HepG2 (cell line): ENCODE data around the gene LRRC39. TPM values are rescaled to one million over a fixed set of nuclear protein-coding genes. Genes with fewer than 3 reads are reported as not detected.
A peak's percentile ranks its signal among the peaks of the same experiment; 100 is the strongest.

Experiments used
- AKNA ChIP-seq: sonication (generic); formaldehyde crosslinking; IDR thresholded peaks from 2 replicates; pipeline ENCODE4 v1.4.0; 2020; ENCODE audit warnings: missing genetic modification reagents, borderline replicate concordance
- ATF7-NPFF ChIP-seq: sonication (generic); formaldehyde crosslinking; IDR thresholded peaks from 2 replicates; pipeline ENCODE4 v1.8.1; 2023; ENCODE audit warnings: mild to moderate bottlenecking, low read depth, missing genetic modification reagents, moderate library complexity
- CREM ChIP-seq, 2 experiments: sonication (generic) in 1 of 2; formaldehyde crosslinking in 1 of 2; IDR thresholded peaks; 2 replicates each; pipeline versions ENCODE4 v1.4.0 to v1.6.1; 2016 to 2020; ENCODE audit warnings: antibody characterized with exemption in 1 of 2, mild to moderate bottlenecking in 1 of 2, missing genetic modification reagents in 1 of 2
- ELF1 ChIP-seq: sonication (generic); formaldehyde crosslinking; IDR thresholded peaks from 2 replicates; pipeline ENCODE4 v1.4.0; 2020; ENCODE audit warnings: missing genetic modification reagents
- FOXJ3 ChIP-seq: sonication (generic); formaldehyde crosslinking; IDR thresholded peaks from 2 replicates; pipeline ENCODE4 v1.4.0; 2020; ENCODE audit warnings: missing genetic modification reagents, mild to moderate bottlenecking, borderline replicate concordance
- HIC2 ChIP-seq: sonication (generic); formaldehyde crosslinking; IDR thresholded peaks from 2 replicates; pipeline ENCODE4 v1.9.0; 2022; ENCODE audit warnings: low read depth, missing genetic modification reagents
- MAX ChIP-seq: IDR thresholded peaks from 2 replicates; pipeline ENCODE4 v1.6.1; 2012; ENCODE audit warnings: inconsistent platforms
- SOX6 ChIP-seq, 2 experiments: fragments of 450-650 bp in 1 of 2; sonication (generic) in 1 of 2; formaldehyde crosslinking in 1 of 2; IDR thresholded peaks; 2 replicates each; pipeline versions ENCODE4 v1.4.0 to v1.6.1; 2017 to 2020; ENCODE audit warnings: antibody characterized with exemption in 1 of 2, mild to moderate bottlenecking in 1 of 2, missing genetic modification reagents in 1 of 2
- ZNF136 ChIP-seq: sonication (generic); formaldehyde crosslinking; IDR thresholded peaks from 2 replicates; pipeline ENCODE4 v1.8.1; 2022; ENCODE audit warnings: low read depth, mild to moderate bottlenecking, moderate library complexity, missing genetic modification reagents
- ZNF234 ChIP-seq: sonication (generic); formaldehyde crosslinking; conservative IDR thresholded peaks from 2 replicates; pipeline ENCODE4 v1.5.1; 2020; ENCODE audit warnings: mild to moderate bottlenecking, missing genetic modification reagents
- ZNF280B ChIP-seq: sonication (generic); formaldehyde crosslinking; IDR thresholded peaks from 2 replicates; pipeline ENCODE4 v1.5.0; 2020; ENCODE audit warnings: missing genetic modification reagents, mild to moderate bottlenecking, borderline replicate concordance
- ZNF687 ChIP-seq: sonication (generic); formaldehyde crosslinking; IDR thresholded peaks from 2 replicates; pipeline ENCODE4 v1.5.1; 2020; ENCODE audit warnings: mild to moderate bottlenecking, missing genetic modification reagents, moderate library complexity
- ZNF713 ChIP-seq: sonication (generic); formaldehyde crosslinking; IDR thresholded peaks from 2 replicates; pipeline ENCODE4 v1.4.0; 2020; ENCODE audit warnings: mild to moderate bottlenecking, missing genetic modification reagents
- polyA plus RNA-seq, 8 experiments: library from polyadenylated mRNA; depleted of rRNA in 3 of 8; stranded (reverse) in 7 of 8; unstranded in 1 of 8; fragments of >200 nt; fragmentation: Illumina TruSeq in 4 of 8; extraction: Trizol in 4 of 8; gene quantifications; 2 replicates each; pipeline versions ENCODE4 v1.2.1 to v1.2.3, GENCODE V29; 2011 to 2016; ENCODE audit warnings: low read depth in 4 of 8, missing spikeins in 1 of 8, mixed read lengths in 1 of 8; ENCODE audit not compliant: insufficient read depth in 1 of 8
- total RNA-seq, 5 experiments: library from RNA; depleted of rRNA; stranded (reverse); fragments of >200 nt; fragmentation: Illumina TruSeq; extraction: Trizol; gene quantifications; 2 replicates each; pipeline ENCODE4 v1.2.3, GENCODE V29; 2016; ENCODE audit warnings: low read depth in 1 of 5

The LRRC39 gene
- total and polyA plus RNA-seq, 2 of the 13 experiments (the other 11 are each of a cell fraction or from before 2014, with no cell fraction given): 0.07 to 0.32 TPM

- 0 out of 2 replicates have a peak, but pooled peaks have one; percentile 72 for TF ChIP-seq AKNA (CRISPR knock-in tag)
- no peak for TF ChIP-seq HIC2
- peak; percentile 88 for TF ChIP-seq ZNF687 (CRISPR knock-in tag)
- peak; percentile 99 for TF ChIP-seq ELF1 (CRISPR knock-in tag)
- TF ChIP-seq MAX: peak; percentile 94
- TF ChIP-seq ZNF136 (CRISPR knock-in tag): peak; percentile 81; the same call in 1 of the 2 replicates
- TF ChIP-seq FOXJ3 (CRISPR knock-in tag): peak; percentile 63; the same call in 1 of the 2 replicates
- TF ChIP-seq CREM (IDR thresholded peaks at IDR 0.05): peak; percentile 96
- TF ChIP-seq CREM (CRISPR knock-in tag; IDR thresholded peaks at IDR 0.05): no peak
- TF ChIP-seq ZNF713 (CRISPR knock-in tag): no peak
- TF ChIP-seq SOX6 (IDR thresholded peaks at IDR 0.05): no peak
- TF ChIP-seq SOX6 (CRISPR knock-in tag; IDR thresholded peaks at IDR 0.05): peak; percentile 46; the same call in 1 of the 2 replicates
- TF ChIP-seq ATF7-NPFF (CRISPR knock-in tag): peak; percentile 37; the same call in 1 of the 2 replicates
- TF ChIP-seq ZNF234: peak; percentile 73; the same call in 1 of the 2 replicates
- TF ChIP-seq ZNF280B: no peak; the same call in 1 of the 2 replicates
Observed at GRCh38 chr1:100132566-100133477, 45.2 kb downstream of the LRRC39 start, which contains the start of the genes SASS6 and TRMT13 (continued).
